C4-2B (cell line): Measurements from ENCODE around the gene DLG2.

Source experiments
- H3K27ac ChIP-seq: fragments of 450-650 bp; 2 replicates; pipeline ENCODE4 v1.5.1; 2017
- ZFX ChIP-seq: fragments of 450-650 bp; IDR thresholded peaks from 2 replicates; pipeline ENCODE4 v1.6.1; 2017
- TF ChIP-seq, protein P1 (sequence below): fragments of 450-650 bp; conservative IDR thresholded peaks from 2 replicates; pipeline ENCODE4 v1.5.1; 2017; ENCODE audit warnings: mild to moderate bottlenecking

Gene DLG2

DNA sequence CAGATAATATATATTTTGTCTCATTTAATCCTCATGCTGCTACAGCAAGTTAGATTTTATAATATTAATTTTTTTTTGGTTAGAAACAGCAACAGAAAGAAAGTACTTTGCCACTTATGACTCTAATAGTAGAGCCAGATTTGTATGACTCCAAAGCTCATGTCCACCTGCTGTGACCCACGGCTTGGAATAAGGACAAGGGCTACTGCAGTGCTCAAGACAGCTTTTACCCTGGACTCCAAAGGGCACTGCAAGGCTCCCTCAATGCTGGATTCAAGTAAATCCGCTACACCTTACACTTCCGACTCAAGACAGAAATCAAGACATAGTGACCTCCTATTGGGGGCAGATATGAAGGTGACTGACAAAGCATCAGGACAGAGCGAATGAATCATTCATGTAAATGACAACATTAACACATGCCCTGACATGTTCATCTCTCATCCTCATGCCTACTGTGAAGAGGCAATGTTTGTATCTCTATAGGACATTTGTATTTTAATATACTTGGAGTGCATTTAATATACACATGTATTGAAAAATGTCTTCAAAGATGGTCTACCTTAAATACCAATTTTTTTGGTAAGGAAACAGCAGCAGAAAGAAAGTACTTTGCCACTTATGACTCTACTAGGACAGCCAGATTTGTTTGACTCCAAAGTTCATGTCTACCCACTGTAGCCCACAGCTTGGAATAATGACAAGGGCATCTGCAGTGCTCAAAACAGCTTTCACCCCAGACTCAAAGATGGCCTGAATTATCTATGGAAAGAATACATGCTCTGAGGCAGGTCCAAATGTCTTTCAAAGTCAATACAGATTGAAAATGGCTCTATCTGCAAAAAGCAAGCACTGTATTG lies 1965.4 kb downstream of the DLG2 start:
- TF ChIP-seq, protein P1, sequence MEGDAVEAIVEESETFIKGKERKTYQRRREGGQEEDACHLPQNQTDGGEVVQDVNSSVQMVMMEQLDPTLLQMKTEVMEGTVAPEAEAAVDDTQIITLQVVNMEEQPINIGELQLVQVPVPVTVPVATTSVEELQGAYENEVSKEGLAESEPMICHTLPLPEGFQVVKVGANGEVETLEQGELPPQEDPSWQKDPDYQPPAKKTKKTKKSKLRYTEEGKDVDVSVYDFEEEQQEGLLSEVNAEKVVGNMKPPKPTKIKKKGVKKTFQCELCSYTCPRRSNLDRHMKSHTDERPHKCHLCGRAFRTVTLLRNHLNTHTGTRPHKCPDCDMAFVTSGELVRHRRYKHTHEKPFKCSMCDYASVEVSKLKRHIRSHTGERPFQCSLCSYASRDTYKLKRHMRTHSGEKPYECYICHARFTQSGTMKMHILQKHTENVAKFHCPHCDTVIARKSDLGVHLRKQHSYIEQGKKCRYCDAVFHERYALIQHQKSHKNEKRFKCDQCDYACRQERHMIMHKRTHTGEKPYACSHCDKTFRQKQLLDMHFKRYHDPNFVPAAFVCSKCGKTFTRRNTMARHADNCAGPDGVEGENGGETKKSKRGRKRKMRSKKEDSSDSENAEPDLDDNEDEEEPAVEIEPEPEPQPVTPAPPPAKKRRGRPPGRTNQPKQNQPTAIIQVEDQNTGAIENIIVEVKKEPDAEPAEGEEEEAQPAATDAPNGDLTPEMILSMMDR, result no peak
- TF ChIP-seq ZFX, result no peak
- H3K27ac ChIP-seq, result no peak overlapping the region

DNA sequence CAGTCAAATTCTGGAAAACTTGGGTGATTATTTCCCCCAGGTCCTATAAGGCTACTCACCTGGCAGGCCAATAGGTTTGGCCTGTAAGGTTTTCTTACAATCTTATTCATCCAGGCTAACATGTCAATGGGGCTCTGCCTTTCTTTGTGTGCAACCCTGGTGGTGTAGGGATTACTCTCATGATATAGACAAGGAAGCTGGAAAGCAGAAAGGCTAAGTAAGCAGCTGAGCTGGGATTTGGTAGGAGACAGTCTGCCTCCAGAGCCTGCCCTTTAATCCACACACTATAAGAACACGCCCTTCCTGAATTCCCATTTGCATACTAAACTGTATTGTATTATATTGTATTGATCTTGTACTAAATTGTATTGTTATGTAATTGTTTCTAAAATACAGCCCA lies 1967.7 kb downstream of the DLG2 start:
- no peak overlapping the region for H3K27ac ChIP-seq
- TF ChIP-seq, protein P1, result no peak

DNA sequence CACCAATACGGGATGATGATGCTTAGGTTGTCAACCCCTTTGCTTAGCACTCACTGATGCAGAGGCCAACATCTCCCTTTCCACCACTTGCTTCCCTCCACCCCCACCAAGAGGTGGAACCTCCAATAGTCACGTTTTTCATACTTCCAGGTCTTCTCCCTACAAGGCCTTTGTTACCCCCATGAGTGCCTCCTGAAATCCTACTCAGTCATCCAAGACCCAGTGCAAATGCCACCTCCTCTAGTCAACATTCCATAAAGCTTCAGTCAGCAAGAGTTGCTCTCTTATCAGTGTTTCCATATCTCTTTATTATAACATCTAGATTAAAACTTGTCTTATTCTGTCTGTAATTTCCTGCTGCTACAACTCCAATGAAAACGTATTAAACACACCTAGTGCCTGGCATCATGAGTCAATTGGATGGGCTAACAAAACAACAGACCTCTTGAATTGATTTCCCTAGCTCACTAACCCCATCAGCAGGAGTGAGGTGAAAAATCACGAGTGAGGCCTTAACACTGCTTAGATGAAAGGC lies 1970.3 kb downstream of the DLG2 start:
- no peak for TF ChIP-seq ZFX
- TF ChIP-seq, protein P1, result no peak
- no peak overlapping the region for H3K27ac ChIP-seq

DNA sequence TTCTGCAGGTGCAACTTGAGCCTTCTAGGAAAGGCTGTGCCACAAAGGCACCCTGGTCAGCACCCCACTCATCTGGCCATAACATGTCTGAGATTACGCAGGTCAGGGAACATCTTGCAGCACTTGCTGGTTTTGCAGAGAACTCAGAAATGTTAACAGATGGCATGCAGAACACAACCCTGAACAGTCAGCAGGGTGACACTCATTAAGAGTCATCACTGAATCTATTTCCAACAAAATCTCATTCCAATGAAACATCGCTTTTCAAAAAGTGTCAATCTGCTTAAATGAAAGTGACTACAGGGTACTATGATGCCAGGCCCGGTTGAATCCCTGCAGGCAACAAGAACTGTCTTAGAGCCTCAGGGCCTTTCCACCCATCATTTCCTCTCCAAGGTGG lies 1971.2 kb downstream of the DLG2 start:
- no peak for TF ChIP-seq ZFX
- TF ChIP-seq, protein P1, result no peak
- no peak overlapping the region for H3K27ac ChIP-seq

DNA sequence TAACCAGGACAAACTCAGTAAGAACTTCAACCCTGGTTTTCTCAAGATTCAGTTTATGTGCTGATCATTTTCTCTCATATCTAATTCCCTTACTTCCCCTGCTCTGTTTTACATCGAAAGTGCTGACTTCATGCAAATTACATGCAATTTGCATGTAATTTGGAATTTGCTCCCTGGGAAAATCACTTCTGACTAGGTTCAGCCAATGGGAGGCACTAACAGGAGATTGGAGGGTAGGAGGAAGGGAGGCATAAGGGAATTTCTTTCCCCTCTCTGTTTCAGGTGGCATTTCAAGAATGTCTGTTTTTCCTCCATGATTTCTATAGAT lies 1977.7 kb downstream of the DLG2 start:
- TF ChIP-seq, protein P1, result no peak
- TF ChIP-seq ZFX, result no peak
- no peak overlapping the region for H3K27ac ChIP-seq

DNA sequence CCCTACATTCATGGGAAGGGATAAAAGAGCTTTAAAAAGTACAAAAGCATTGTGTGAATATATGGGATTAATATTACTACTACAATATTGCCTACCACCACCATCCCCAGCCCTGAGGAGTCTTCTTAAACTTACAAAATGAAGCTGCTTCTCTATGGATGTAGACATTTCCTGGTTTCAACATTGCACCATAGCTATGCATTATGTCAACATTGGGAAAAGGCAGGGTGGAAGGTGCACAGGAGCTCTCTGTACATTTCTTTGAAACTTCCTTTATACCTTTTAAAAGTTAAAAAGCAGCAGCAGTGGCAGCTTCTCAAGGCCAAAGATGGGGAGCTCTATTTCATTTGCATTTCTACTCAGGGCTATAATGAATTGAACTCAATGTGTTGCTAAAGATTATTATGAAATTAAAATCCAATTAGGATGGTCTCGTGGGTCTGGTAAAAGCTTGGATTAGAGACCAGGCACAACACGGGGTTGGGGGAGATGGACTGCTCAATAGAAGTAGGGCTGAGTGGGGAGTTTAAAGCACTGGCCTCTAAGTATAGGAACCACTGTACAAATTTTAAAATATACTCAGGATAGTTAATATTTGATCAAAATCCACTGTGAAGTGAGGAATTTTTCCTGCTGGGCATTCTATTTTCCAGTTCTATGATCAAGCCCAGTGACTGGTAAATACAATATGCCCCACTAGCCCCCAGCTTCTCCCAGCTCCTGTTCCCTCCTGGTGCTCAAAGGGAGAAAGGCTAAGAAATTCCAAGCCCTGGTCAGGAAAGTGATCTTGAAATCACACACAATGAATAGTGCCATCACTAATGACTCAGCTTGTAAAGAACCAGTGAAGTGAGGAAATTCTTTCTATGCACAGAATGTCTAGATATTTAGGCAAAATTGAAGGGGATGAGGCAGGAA lies 1978.3 kb downstream of the DLG2 start:
- no peak for TF ChIP-seq ZFX
- TF ChIP-seq, protein P1, result no peak
- H3K27ac ChIP-seq, result no peak overlapping the region

DNA sequence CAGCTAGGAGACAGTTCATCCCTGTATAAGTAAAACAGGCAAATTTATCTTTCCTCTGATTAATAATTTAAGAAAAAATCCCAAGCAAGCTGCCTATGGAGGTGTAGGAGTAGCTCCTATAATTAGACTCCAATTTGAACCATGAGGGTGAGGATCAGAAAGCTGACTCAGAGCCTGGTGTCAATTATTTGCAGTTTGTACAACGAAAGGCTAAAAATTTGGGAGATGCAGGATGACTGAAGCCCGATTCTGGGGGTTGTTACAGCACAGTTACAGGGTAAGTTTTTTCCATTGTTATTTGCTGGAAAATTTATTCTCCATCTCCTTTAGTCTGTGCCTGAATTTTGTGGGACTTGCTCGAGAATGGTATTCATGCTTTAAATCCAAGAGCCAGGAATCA lies 1981.6 kb downstream of the DLG2 start:
- no peak overlapping the region for H3K27ac ChIP-seq
- TF ChIP-seq, protein P1, result no peak
- TF ChIP-seq ZFX, result no peak
